ENCODE results near the gene CACNA1E.

Gene CACNA1E

DNA sequence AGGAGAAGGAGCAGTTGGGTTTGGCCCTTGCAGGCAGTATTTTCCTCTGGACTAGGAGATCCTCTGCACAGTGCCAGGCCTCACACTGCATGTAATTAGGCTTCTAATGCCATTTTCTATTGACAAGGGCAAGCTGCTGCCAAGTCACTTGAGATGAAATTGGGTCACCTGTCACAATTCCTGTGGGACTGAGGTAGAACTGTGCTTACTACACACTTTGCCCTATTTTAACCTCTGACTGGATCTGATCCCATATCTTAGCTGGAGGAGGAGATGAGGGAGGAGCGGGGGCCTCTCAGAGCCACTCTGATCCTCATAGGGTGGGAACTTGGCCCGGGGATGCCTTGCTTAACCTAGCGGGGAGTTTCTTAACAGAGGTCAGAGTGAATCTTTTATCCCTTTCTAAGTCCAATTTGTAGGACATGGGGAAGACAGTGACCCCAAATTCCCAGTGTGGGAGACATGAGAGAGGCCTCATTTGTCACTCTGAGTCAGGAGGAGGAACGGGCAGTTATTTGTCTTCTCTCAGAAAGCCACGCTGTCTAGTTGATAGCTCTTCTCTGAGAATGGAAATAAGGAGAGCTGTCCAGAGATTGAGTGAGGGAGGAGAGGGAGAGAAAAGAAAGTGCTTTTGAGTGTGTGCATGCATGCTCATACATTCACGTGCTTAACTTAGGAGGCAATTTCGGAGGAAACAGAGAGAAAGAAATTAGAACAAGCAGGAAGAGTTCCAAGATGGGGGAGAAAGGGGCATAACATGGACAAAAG lies 121.3 kb downstream of the CACNA1E start:
- H3K27me3 ChIP-seq: no peaks in the 10 kb centered on the region
- DNase-seq: no peak
- no peak for TF ChIP-seq CTCF (IDR thresholded peaks at IDR 0.05; ENCODE audit: low read depth, low read length)
- H3K36me3 ChIP-seq: no peaks in the 10 kb centered on the region
- no peak overlapping the region for H3K4me3 ChIP-seq (ENCODE audit: low read depth, low read length)
- no peaks in the 10 kb centered on the region for H3K9me3 ChIP-seq
- H3K4me1 ChIP-seq: no peaks in the 10 kb centered on the region

DNA sequence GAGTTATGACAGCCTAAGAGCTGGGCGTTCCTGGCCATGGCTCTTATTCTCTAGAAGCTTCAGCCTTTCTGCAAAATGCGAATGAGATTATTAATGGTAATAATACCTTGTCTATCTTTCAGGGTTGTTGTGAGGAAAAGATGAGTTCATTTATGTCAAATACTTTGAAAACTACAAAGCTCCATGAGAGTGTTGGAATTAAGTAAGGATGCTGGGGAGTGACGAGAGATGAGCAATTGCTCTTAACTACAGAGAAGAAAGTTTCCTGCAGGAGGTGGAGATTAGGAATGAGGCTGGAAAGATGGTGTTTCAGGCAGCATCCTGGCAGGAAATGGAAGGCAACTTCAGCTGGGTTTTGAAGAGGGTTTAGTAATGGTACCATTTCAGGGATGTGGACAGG lies 124.2 kb downstream of the CACNA1E start:
- H3K9me3 ChIP-seq: no peaks in the 10 kb centered on the region
- H3K4me3 ChIP-seq (ENCODE audit: low read depth, low read length): no peak overlapping the region
- no peaks in the 10 kb centered on the region for H3K4me1 ChIP-seq
- no peaks in the 10 kb centered on the region for H3K36me3 ChIP-seq
- H3K27me3 ChIP-seq: no peaks in the 10 kb centered on the region
- TF ChIP-seq CTCF (IDR thresholded peaks at IDR 0.05; ENCODE audit: low read depth, low read length): no peak
- DNase-seq: no peak

DNA sequence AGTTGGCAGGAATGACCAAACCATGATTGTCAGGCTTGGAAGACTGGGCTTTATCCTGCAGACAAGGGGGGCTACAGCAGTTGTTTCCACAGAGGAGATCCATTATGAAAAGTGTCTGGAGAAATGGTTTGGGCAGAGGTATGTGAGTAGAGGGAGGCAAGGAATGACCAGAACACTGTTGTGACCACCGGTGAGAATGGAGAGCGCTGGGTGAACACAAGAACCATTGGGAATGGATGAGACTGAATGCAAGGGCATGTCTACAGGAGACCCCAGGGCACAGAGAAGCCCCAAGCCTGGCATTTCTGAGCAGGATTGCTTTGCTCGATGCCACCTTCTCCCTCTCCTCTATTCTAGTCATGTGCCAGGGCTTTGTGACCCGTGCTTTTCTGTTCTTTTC lies 125.1 kb downstream of the CACNA1E start:
- H3K9me3 ChIP-seq: no peaks in the 10 kb centered on the region

GRCh38 chr1:181608948-181609347 lies 125.6 kb downstream of the CACNA1E start:
- H3K9me3 ChIP-seq: no peaks in the 10 kb centered on the region
- TF ChIP-seq CTCF (IDR thresholded peaks at IDR 0.05; ENCODE audit: low read depth, low read length): no peak

More for the DNA sequence above, 125.1 kb downstream of the CACNA1E start:
- Histone ChIP-seq H3K36me3 (no peaks in the 10 kb centered on the region), H3K27me3 (no peaks in the 10 kb centered on the region), H3K4me1 (no peaks in the 10 kb centered on the region), H3K4me3 (ENCODE audit: low read depth, low read length) (no peak overlapping the region)
- DNase-seq: no peak
- no peak for TF ChIP-seq CTCF (IDR thresholded peaks at IDR 0.05; ENCODE audit: low read depth, low read length)

DNA sequence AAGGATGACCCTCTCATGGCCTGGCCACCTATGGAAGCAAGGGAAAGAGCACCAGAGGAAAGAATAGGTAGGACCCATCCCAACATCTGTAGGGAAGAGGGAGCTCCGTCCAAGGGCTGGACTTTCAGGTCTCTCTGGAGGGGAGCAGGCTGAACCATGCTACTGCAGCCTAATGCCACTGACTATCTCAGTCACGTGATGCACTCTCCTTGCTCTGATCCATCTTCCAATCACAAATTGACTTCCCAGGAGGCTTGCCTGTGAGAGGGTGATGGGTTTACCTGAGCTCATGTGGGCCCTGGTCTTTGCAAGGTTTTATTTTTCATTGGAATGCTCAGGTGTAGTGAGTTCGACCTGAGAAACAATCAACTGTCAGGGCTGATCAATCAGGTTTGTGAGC lies 128.8 kb downstream of the CACNA1E start:
- Histone ChIP-seq H3K36me3 (no peaks in the 10 kb centered on the region), H3K27me3 (no peaks in the 10 kb centered on the region), H3K4me1 (no peaks in the 10 kb centered on the region), H3K9me3 (no peaks in the 10 kb centered on the region), H3K4me3 (ENCODE audit: low read depth, low read length) (no peak overlapping the region)
- DNase-seq: no peak
- TF ChIP-seq CTCF (IDR thresholded peaks at IDR 0.05; ENCODE audit: low read depth, low read length): no peak

More at GRCh38 chr1:181608948-181609347, 125.6 kb downstream of the CACNA1E start:
- no peak overlapping the region for H3K4me3 ChIP-seq (ENCODE audit: low read depth, low read length)
- no peaks in the 10 kb centered on the region for H3K4me1 ChIP-seq
- no peaks in the 10 kb centered on the region for H3K36me3 ChIP-seq
- no peak for DNase-seq
- no peaks in the 10 kb centered on the region for H3K27me3 ChIP-seq

DNA sequence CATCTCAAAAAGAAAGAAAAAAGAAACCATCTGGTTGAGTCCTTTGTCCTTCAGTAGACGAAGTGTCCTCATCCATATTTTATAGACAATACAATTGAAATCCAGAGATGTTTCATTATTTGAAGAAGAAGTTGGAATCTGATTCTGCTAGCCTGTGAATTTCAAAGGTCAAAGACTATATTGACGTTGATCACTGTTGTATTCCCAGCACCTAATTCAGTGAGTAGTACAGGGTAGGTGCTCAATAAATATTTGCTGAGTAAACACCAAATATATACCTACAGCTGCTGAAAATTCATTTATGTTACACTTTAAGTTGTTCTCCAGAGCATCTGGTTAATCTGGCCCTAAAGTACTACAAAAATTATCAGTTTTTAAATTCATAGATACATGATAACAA lies 135.2 kb downstream of the CACNA1E start:
- no peaks in the 10 kb centered on the region for H3K4me1 ChIP-seq
- no peak overlapping the region for H3K4me3 ChIP-seq (ENCODE audit: low read depth, low read length)
- DNase-seq: no peak
- TF ChIP-seq CTCF (IDR thresholded peaks at IDR 0.05; ENCODE audit: low read depth, low read length): no peak
- no peaks in the 10 kb centered on the region for H3K27me3 ChIP-seq
- no peaks in the 10 kb centered on the region; the same call in 1 of the 2 replicates for H3K9me3 ChIP-seq
- H3K36me3 ChIP-seq: no peaks in the 10 kb centered on the region

All from BE2C (cell line).